ENCODE measurements around the gene NCKAP5. TPM values are rescaled to one million over a fixed set of nuclear protein-coding genes. Genes with fewer than 3 reads are reported as not detected.

The NCKAP5 gene
- total RNA-seq, 1 donor from 2014 or later: 0.46 TPM

DNA sequence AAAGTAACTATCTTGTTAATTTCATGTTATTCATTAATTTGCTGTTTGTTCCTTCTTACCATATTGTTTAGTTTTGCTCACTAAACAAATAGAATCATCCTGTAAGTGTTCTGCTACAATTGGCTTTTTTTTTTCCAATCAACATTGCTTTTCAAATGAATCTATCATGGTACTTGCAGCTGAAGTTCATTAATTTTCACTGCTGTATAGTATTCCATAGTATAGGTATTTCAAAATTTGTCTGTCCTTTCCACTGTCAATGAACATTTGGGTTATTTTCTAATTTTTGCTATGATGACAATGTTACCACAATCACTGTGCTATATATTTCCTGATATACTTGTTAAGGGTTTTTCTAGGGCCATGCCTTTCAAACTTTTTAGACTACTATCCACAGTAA is 809.3 kb downstream of the NCKAP5 start:
- no peak overlapping the region for H3K4me3 Mint-ChIP-seq (ENCODE audit: unreplicated experiment)
- H3K27ac Mint-ChIP-seq (ENCODE audit: unreplicated experiment): no peak overlapping the region
- H3K36me3 Mint-ChIP-seq (ENCODE audit: unreplicated experiment): no peaks in the 10 kb centered on the region
- TF ChIP-seq, protein P1, sequence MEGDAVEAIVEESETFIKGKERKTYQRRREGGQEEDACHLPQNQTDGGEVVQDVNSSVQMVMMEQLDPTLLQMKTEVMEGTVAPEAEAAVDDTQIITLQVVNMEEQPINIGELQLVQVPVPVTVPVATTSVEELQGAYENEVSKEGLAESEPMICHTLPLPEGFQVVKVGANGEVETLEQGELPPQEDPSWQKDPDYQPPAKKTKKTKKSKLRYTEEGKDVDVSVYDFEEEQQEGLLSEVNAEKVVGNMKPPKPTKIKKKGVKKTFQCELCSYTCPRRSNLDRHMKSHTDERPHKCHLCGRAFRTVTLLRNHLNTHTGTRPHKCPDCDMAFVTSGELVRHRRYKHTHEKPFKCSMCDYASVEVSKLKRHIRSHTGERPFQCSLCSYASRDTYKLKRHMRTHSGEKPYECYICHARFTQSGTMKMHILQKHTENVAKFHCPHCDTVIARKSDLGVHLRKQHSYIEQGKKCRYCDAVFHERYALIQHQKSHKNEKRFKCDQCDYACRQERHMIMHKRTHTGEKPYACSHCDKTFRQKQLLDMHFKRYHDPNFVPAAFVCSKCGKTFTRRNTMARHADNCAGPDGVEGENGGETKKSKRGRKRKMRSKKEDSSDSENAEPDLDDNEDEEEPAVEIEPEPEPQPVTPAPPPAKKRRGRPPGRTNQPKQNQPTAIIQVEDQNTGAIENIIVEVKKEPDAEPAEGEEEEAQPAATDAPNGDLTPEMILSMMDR (IDR thresholded peaks at IDR 0.05): no peak
- peaks cover 26% of the 10 kb centered on the region for H3K9me3 Mint-ChIP-seq (ENCODE audit: unreplicated experiment)
- H3K27me3 Mint-ChIP-seq (ENCODE audit: unreplicated experiment): no peaks in the 10 kb centered on the region
- no peak for DNase-seq (ENCODE audit: extremely low spot score, unreplicated experiment)
- no peaks in the 10 kb centered on the region for H3K4me1 Mint-ChIP-seq (ENCODE audit: unreplicated experiment)

DNA sequence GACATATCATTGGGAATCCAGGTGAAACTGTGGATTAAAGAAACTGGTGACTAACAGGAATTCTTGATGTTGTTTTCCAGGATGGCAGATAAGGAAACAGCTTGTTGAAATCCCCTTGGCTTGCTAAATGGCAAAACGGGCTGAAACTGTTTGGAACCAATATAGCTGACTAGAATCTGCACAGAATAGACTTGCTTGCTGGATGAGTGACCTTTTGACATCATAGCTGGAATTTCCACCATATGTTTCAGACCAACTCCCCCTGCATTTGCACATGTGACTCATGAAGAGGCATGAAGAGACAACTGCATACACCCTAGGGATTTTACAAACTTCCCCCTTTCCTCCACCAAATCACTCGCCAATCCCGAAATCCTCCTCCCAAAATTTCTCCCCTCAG is 810.6 kb downstream of the NCKAP5 start:
- TF ChIP-seq, protein P1 (IDR thresholded peaks at IDR 0.05): no peak
- DNase-seq (ENCODE audit: extremely low spot score, unreplicated experiment): no peak
- H3K27me3 Mint-ChIP-seq (ENCODE audit: unreplicated experiment): no peaks in the 10 kb centered on the region
- peaks cover 27% of the 10 kb centered on the region for H3K9me3 Mint-ChIP-seq (ENCODE audit: unreplicated experiment)
- H3K27ac Mint-ChIP-seq (ENCODE audit: unreplicated experiment): no peak overlapping the region
- no peak overlapping the region for H3K4me3 Mint-ChIP-seq (ENCODE audit: unreplicated experiment)
- no peaks in the 10 kb centered on the region for H3K4me1 Mint-ChIP-seq (ENCODE audit: unreplicated experiment)
- H3K36me3 Mint-ChIP-seq (ENCODE audit: unreplicated experiment): no peaks in the 10 kb centered on the region

DNA sequence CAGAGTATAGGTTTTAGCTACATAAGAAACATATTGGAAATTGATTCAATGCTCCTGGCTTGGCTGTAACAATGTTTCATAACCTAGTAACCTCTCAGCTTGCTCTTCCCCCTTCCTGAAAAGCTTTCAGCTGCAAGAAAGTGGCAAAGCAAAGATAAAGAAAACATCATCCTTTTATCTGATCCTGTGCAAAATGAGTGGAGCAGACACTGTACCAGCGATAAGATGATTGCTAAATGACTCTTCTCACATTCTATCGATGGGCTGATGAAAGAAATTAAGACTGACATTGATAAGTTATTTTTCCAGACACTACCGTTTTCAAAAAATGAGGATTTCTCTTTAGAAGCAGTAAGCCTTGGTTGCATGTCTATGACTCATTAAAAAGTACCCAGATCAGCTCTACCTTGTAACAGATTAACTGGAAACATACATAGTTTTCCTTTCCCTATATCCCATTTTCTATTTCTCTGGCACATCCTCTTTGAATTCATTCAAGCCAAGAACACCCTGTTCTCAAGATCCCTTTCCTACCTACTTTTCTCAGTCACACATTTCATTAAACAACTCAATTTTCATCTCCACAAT is 811.2 kb downstream of the NCKAP5 start:
- Mint-ChIP-seq H3K27me3 (ENCODE audit: unreplicated experiment) (no peaks in the 10 kb centered on the region), H3K27ac (ENCODE audit: unreplicated experiment) (no peak overlapping the region), H3K9me3 (ENCODE audit: unreplicated experiment) (peaks cover 25% of the 10 kb centered on the region), H3K36me3 (ENCODE audit: unreplicated experiment) (no peaks in the 10 kb centered on the region), H3K4me3 (ENCODE audit: unreplicated experiment) (no peak overlapping the region), H3K4me1 (ENCODE audit: unreplicated experiment) (no peaks in the 10 kb centered on the region)
- TF ChIP-seq, protein P1 (IDR thresholded peaks at IDR 0.05): no peak
- no peak for DNase-seq (ENCODE audit: extremely low spot score, unreplicated experiment)

DNA sequence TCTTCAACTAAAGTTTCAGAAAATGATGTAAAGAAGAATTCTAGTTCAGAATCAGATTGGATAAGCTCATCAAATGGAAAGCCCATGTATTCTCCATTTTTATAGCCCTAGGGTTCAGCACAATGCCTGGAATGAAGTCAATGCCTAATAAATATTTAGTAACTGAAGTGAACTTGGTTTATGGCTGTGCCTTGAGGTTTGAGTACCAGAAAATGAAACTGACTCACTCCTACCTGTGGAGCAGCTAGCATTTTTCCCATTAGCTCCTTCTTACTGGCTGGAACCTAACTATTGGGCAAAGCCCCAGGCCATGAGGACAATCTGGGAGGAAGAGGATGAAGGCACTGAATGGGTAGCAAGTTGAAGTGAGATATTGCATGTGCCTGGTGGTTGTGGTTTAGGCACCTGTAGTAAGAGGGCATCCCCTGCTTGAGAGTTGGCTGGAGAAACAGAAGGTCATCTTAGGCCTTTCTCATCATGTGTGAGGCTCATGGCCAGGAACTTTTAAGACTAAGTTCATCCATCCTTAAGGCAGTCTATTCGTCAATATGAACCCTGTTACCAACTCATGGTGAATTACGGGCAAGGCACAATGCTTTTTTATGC is 813.3 kb downstream of the NCKAP5 start:
- Mint-ChIP-seq H3K9me3 (ENCODE audit: unreplicated experiment) (peaks cover 32% of the 10 kb centered on the region), H3K27me3 (ENCODE audit: unreplicated experiment) (no peaks in the 10 kb centered on the region)

DNA sequence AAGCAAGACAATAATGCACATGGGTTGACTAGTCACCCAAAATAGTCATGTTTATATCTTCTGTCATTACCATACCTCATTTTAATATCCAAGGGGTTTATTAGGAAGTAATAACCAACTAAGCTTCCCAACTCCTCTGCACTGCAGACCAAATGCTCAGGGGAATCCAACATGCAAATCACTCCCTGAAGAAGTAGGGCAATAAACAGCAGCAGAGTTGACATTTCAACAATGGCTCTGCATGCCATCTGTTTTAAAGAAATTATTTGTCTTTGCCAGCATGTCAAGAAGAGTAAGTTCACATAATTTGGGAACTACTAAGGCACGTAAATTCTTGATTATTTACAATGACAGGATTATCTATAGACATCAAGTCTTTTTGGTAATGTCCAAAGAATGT is 813.9 kb downstream of the NCKAP5 start:
- Mint-ChIP-seq H3K27me3 (ENCODE audit: unreplicated experiment) (no peaks in the 10 kb centered on the region), H3K9me3 (ENCODE audit: unreplicated experiment) (peaks cover 29% of the 10 kb centered on the region), H3K4me1 (ENCODE audit: unreplicated experiment) (no peaks in the 10 kb centered on the region), H3K36me3 (ENCODE audit: unreplicated experiment) (no peaks in the 10 kb centered on the region), H3K27ac (ENCODE audit: unreplicated experiment) (no peak overlapping the region), H3K4me3 (ENCODE audit: unreplicated experiment) (no peak overlapping the region)
- no peak for DNase-seq (ENCODE audit: extremely low spot score, unreplicated experiment)
- TF ChIP-seq, protein P1 (IDR thresholded peaks at IDR 0.05): no peak

More for the DNA sequence above, 813.3 kb downstream of the NCKAP5 start:
- TF ChIP-seq, protein P1 (IDR thresholded peaks at IDR 0.05): no peak
- Mint-ChIP-seq H3K36me3 (ENCODE audit: unreplicated experiment) (no peaks in the 10 kb centered on the region), H3K4me1 (ENCODE audit: unreplicated experiment) (no peaks in the 10 kb centered on the region), H3K4me3 (ENCODE audit: unreplicated experiment) (no peak overlapping the region), H3K27ac (ENCODE audit: unreplicated experiment) (no peak overlapping the region)
- DNase-seq (ENCODE audit: extremely low spot score, unreplicated experiment): no peak

All from osteocyte (in vitro differentiated cells).